Measurements from ENCODE around the gene LCOR. TPM values are rescaled to one million over a fixed set of nuclear protein-coding genes. Genes with fewer than 3 reads are reported as not detected.

The LCOR gene
- total RNA-seq, 4 donors from 2014 or later = 61.9 to 133 (median 81.2) TPM

DNA sequence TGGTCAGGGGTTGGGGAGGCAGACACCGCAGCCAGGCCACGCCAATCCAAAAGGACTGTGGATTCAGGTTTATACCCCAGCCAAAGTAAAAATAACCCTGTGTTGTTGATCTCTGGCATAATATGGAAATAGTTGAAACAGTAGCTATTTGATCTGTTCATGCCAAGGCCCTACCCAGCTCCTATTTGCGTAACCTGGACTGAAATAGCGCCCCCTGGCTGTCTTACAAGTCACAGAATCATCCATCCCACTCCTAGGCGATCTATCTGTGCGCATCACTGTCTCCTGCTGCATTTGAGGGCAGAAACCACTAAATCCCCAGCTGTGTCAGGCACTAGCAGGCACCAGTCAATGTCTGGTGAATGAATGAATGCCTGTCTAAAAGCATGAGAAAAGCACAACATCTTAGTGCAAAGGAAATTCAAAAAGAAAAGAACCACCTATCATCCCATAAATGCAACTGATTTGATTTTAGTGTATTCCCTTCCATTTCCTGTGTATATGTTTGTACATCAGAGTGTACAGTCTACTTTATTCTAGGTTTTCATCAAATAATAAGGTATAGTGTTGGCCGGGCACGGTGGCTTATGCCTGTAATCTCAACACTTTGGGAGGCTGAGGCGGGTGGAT lies 193.6 kb downstream of the LCOR start:
- Histone ChIP-seq H3K9me3 (no peaks in the 10 kb centered on the region), H3K27ac (no peak overlapping the region), H3K4me3 (no peak overlapping the region), H3K4me1 (peaks cover 0 to 6% (median 0%) of the 10 kb centered on the region in 4 donors), H3K27me3 (no peaks in the 10 kb centered on the region), H3K36me3 (no peaks in the 10 kb centered on the region)
- peak; percentile 36 to 86 (median 49) for DNase-seq
- TF ChIP-seq POLR2A (IDR thresholded peaks at IDR 0.05) (no peak), CTCF (IDR thresholded peaks at IDR 0.05) (peak; percentile 34 to 78 (median 72))

DNA sequence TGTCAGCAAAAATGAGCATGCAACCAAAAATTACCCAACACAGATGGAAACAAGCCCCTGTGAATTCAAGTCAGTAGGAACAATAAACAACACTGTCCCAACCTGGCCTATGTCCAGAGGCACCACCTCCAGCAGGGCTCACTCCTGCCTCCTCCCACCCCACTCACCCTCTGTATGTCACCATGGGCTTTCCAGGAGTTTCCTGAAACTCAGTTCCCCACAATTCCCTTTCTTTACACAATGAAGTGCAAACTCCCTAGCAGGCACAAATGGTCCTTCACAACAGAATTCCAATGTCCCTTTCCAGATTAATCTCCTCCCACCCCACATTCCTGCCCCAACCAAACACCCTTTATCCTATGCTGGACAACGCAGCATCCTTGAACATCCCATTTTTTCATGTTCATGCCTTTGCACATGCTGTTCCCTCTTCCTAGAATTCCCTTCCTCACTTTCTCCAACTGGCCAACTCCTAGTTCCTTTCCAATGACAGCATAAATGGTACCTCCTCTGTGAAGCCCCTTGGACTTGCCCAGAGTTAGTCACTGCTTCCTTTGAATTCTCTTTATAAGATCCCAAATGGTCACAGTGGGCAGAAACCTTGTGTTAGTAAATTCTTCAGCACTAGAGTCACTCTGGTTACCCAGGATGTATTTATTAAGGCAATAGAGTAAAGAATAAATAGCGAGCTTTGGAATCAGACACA lies 196.2 kb downstream of the LCOR start:
- Histone ChIP-seq H3K4me3 (no peak overlapping the region), H3K27ac (no peak overlapping the region)
- no peak for DNase-seq

GRCh38 chr10:97028832-97029178 lies 196.7 kb downstream of the LCOR start:
- TF ChIP-seq POLR2A (IDR thresholded peaks at IDR 0.05) = no peak
- no peak for TF ChIP-seq CTCF (IDR thresholded peaks at IDR 0.05)
- no peak for DNase-seq
- H3K4me3 ChIP-seq = no peak overlapping the region

More for the DNA sequence above, 196.2 kb downstream of the LCOR start:
- peaks cover 0 to 6% (median 0%) of the 10 kb centered on the region in 4 donors for H3K4me1 ChIP-seq
- no peaks in the 10 kb centered on the region for H3K9me3 ChIP-seq
- no peaks in the 10 kb centered on the region for H3K36me3 ChIP-seq
- H3K27me3 ChIP-seq = no peaks in the 10 kb centered on the region
- no peak for TF ChIP-seq POLR2A (IDR thresholded peaks at IDR 0.05)
- TF ChIP-seq CTCF (IDR thresholded peaks at IDR 0.05) = no peak

GRCh38 chr10:97029271-97029670 lies 197.2 kb downstream of the LCOR start:
- no peaks in the 10 kb centered on the region for H3K27me3 ChIP-seq
- H3K36me3 ChIP-seq = no peaks in the 10 kb centered on the region
- no peak overlapping the region for H3K27ac ChIP-seq
- no peak overlapping the region for H3K4me3 ChIP-seq
- no peak for DNase-seq
- no peaks in the 10 kb centered on the region for H3K9me3 ChIP-seq
- H3K4me1 ChIP-seq = peaks cover 0 to 1% (median 0%) of the 10 kb centered on the region in 4 donors
- TF ChIP-seq CTCF (IDR thresholded peaks at IDR 0.05) (no peak), POLR2A (IDR thresholded peaks at IDR 0.05) (no peak)

More at GRCh38 chr10:97028832-97029178, 196.7 kb downstream of the LCOR start:
- Histone ChIP-seq H3K4me1 (peaks cover 0 to 6% (median 0%) of the 10 kb centered on the region in 4 donors), H3K36me3 (no peaks in the 10 kb centered on the region), H3K27ac (no peak overlapping the region), H3K9me3 (no peaks in the 10 kb centered on the region), H3K27me3 (no peaks in the 10 kb centered on the region)

- TF ChIP-seq CTCF (IDR thresholded peaks at IDR 0.05) = no peak
- no peak for DNase-seq
- no peaks in the 10 kb centered on the region for H3K4me1 ChIP-seq
- H3K9me3 ChIP-seq = no peaks in the 10 kb centered on the region
- H3K4me3 ChIP-seq = no peak overlapping the region
- no peaks in the 10 kb centered on the region for H3K27me3 ChIP-seq
- H3K27ac ChIP-seq = no peak overlapping the region
- no peaks in the 10 kb centered on the region for H3K36me3 ChIP-seq
Observed at GRCh38 chr10:97030894-97031293, 198.8 kb downstream of the LCOR start.

All from Peyer's patch (tissue), 4 donors.